SHP77 (cell line): ENCODE measurements around the gene CYP2B6.
"Not testable (repeated sequence)": the region's sequence is repeated elsewhere in the genome, so short reads cannot be mapped to it uniquely, and the experiment has no call there.

Experiments used
- DNase-seq, 2 experiments: peaks; one replicate each; lab custom pipeline; 2025; lab: John Stamatoyannopoulos, UW

The CYP2B6 gene

GRCh38 chr19:41031916-41032315 lies 40.8 kb downstream of the CYP2B6 start:
- no peak for DNase-seq

GRCh38 chr19:41033324-41033723 lies 42.2 kb downstream of the CYP2B6 start:
- not testable (repeated sequence) for DNase-seq

- DNase-seq, result no peak
Observed at GRCh38 chr19:41039806-41040205, 48.7 kb downstream of the CYP2B6 start.

GRCh38 chr19:41045095-41045494 lies 54.0 kb downstream of the CYP2B6 start:
- not testable (repeated sequence) for DNase-seq

- no peak for DNase-seq
Observed at GRCh38 chr19:41050426-41050825, 59.3 kb downstream of the CYP2B6 start.

GRCh38 chr19:41052162-41052561 lies 61.1 kb downstream of the CYP2B6 start:
- DNase-seq, result not testable (repeated sequence)

GRCh38 chr19:41053331-41053730 lies 62.2 kb downstream of the CYP2B6 start:
- not testable (repeated sequence) for DNase-seq

GRCh38 chr19:41064974-41065569 lies 74.0 kb downstream of the CYP2B6 start:
- DNase-seq, result no peak
